CD8-positive, alpha-beta memory T cell (primary cell): ENCODE data around the gene RNF187. TPM values are rescaled to one million over a fixed set of nuclear protein-coding genes. Genes with fewer than 3 reads are reported as not detected.
A peak's percentile ranks its signal among the peaks of the same experiment; 100 is the strongest.

ENCODE experiments used
- CTCF ChIA-PET: fragments of 350-600 bp; sonication (Branson Sonifier 250); formaldehyde crosslinking; loops from one replicate; lab custom pipeline; 2021; ENCODE audit warnings: antibody characterized with exemption; lab: Charles Lee
- POLR2A ChIA-PET: fragments of 350-600 bp; sonication (Branson Sonifier 250); formaldehyde crosslinking; loops from one replicate; lab custom pipeline; 2021; ENCODE audit warnings: antibody characterized with exemption; lab: Charles Lee
- DNase-seq, 5 donors: peaks; one replicate each; pipeline versions ENCODE4 v3.0.0 to v3.0.0-alpha.2; 2020 to 2022; ENCODE audit warnings: mixed read lengths in 1 of 5
- H3K27ac ChIP-seq: one replicate; pipeline ENCODE4 v1.7.0; 2013; ENCODE audit warnings: low read depth, mild to moderate bottlenecking, low read length, moderate library complexity
- H3K27me3 ChIP-seq: 2 replicates; pipeline ENCODE4 v1.7.0; 2013; ENCODE audit warnings: low read length, mild to moderate bottlenecking; ENCODE audit not compliant: insufficient read depth, poor library complexity, severe bottlenecking
- H3K36me3 ChIP-seq: 2 replicates; pipeline ENCODE4 v1.7.0; 2013; ENCODE audit warnings: mild to moderate bottlenecking, low read length, moderate library complexity; ENCODE audit not compliant: insufficient read depth
- H3K4me1 ChIP-seq: 2 replicates; pipeline ENCODE4 v1.7.0; 2013; ENCODE audit warnings: mild to moderate bottlenecking, low read length, moderate library complexity; ENCODE audit not compliant: insufficient read depth
- H3K4me3 ChIP-seq: 2 replicates; pipeline ENCODE4 v1.7.0; 2013; ENCODE audit warnings: mild to moderate bottlenecking, low read length
- H3K9me3 ChIP-seq: 2 replicates; pipeline ENCODE4 v1.7.0; 2013; ENCODE audit warnings: mild to moderate bottlenecking, low read length
- H3K27ac Mint-ChIP-seq, 8 donors: one replicate each; pipeline ENCODE4 v1.8.0; 2020 to 2021; ENCODE audit warnings: mixed read lengths in 8 of 8, mild to moderate bottlenecking in 6 of 8, inconsistent platforms in 3 of 8, moderate library complexity in 3 of 8
- H3K27me3 Mint-ChIP-seq, 2 donors: one replicate each; pipeline ENCODE4 v1.8.0; 2020 to 2021; ENCODE audit warnings: mixed read lengths in 2 of 2, mild to moderate bottlenecking in 1 of 2, moderate library complexity in 1 of 2
- H3K36me3 Mint-ChIP-seq, 3 donors: one replicate each; pipeline ENCODE4 v1.8.0; 2020 to 2021; ENCODE audit warnings: mixed read lengths in 3 of 3, inconsistent platforms in 1 of 3, mild to moderate bottlenecking in 1 of 3
- H3K4me1 Mint-ChIP-seq, 3 donors: one replicate each; pipeline ENCODE4 v1.8.0; 2020 to 2021; ENCODE audit warnings: mixed read lengths in 3 of 3, inconsistent platforms in 1 of 3, mild to moderate bottlenecking in 1 of 3
- H3K4me3 Mint-ChIP-seq, 7 donors: one replicate each; pipeline ENCODE4 v1.8.0; 2020 to 2021; ENCODE audit warnings: mixed read lengths in 7 of 7, mild to moderate bottlenecking in 6 of 7, moderate library complexity in 4 of 7, inconsistent platforms in 2 of 7
- H3K9me3 Mint-ChIP-seq, 5 donors: one replicate each; pipeline ENCODE4 v1.8.0; 2020 to 2022; ENCODE audit warnings: mixed read lengths in 5 of 5, mild to moderate bottlenecking in 3 of 5, moderate library complexity in 2 of 5, inconsistent platforms in 1 of 5
- polyA plus RNA-seq: library from polyadenylated mRNA; unstranded; fragments of 300-500 nt; fragmentation: Illumina TruSeq; gene quantifications from one replicate; pipeline ENCODE4 v1.2.3, GENCODE V29; 2021
- total RNA-seq, 2 experiments: library from RNA; stranded (reverse); gene quantifications; one replicate each; pipeline ENCODE4 v1.2.3, GENCODE V29; 2021

The RNF187 gene
- total and polyA plus RNA-seq, 3 experiments from 2014 or later: 56.7 to 129 (median 128) TPM

DNA sequence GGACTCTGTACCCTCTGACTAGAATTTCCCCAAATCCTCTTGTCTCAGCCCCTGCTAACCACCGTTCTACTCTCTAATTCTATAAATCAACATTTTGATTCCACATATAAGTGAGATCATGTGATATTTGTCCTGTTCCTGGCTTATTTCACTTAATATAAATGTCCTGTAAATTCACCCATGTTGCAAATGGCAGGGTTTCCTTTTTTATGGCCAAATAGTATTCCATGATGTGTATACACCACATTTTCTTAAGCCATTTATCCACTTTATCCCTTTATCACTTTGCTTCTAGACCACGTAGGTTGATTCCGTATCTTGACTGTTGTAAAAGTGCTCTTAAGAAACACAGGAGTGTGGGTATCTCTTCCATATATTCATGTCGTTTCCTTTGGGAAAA, 8.9 kb downstream of the RNF187 start:
- Mint-ChIP-seq H3K9me3 (no peaks in the 10 kb centered on the region), H3K27ac (no peak overlapping the region), H3K4me3 (no peak overlapping the region), H3K4me1 (peaks cover 27 to 43% (median 36%) of the 10 kb centered on the region in 3 donors), H3K27me3 (no peaks in the 10 kb centered on the region), H3K36me3 (peaks cover 0 to 72% (median 13%) of the 10 kb centered on the region in 3 donors)
- DNase-seq: no peak
- ChIA-PET CTCF (no interaction called here), POLR2A (no interaction called here)
- Histone ChIP-seq H3K36me3 (peaks cover 26% of the 10 kb centered on the region), H3K4me1 (peaks cover 9% of the 10 kb centered on the region), H3K27ac (no peak overlapping the region), H3K4me3 (no peak overlapping the region), H3K9me3 (no peaks in the 10 kb centered on the region), H3K27me3 (no peaks in the 10 kb centered on the region)

GRCh38 chr1:228496494-228496893, 9.3 kb downstream of the RNF187 start:
- no peaks in the 10 kb centered on the region for H3K9me3 Mint-ChIP-seq
- no peaks in the 10 kb centered on the region for H3K27me3 Mint-ChIP-seq
- H3K27me3 ChIP-seq: no peaks in the 10 kb centered on the region
- H3K4me1 Mint-ChIP-seq: peaks cover 30 to 46% (median 39%) of the 10 kb centered on the region in 3 donors
- H3K27ac ChIP-seq: no peak overlapping the region
- peaks cover 0 to 70% (median 13%) of the 10 kb centered on the region in 3 donors for H3K36me3 Mint-ChIP-seq
- H3K36me3 ChIP-seq: peaks cover 26% of the 10 kb centered on the region
- no peak overlapping the region for H3K4me3 Mint-ChIP-seq
- H3K4me3 ChIP-seq: no peak overlapping the region
- CTCF ChIA-PET: no interaction called here
- no peaks in the 10 kb centered on the region for H3K9me3 ChIP-seq
- H3K27ac Mint-ChIP-seq: no peak overlapping the region
- peaks cover 13% of the 10 kb centered on the region for H3K4me1 ChIP-seq
- POLR2A ChIA-PET: no interaction called here
- no peak for DNase-seq

DNA sequence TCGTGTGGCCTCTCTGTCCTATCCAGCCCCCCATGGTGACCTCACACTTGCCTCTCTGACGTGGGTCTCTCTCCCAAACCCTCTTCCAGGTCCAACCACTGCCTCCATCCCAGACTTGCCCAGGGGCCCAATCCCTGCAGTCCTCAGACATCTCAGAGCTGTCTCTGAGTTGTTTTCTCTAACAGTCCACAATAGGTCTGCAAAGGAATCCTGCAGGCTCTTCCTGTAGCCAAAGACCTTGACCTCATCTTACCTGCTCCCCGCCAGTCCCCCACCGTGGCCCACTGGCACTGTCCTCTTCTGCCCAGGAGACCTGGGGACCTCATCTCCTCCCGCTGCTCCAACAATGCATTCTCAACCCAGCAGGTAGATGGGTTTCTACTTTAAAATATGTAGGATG, 10.0 kb downstream of the RNF187 start:
- ChIA-PET CTCF (no interaction called here), POLR2A (no interaction called here)
- DNase-seq: no peak
- peaks cover 25 to 45% (median 34%) of the 10 kb centered on the region in 3 donors for H3K4me1 Mint-ChIP-seq
- Histone ChIP-seq H3K27me3 (no peaks in the 10 kb centered on the region), H3K4me1 (peaks cover 14% of the 10 kb centered on the region), H3K36me3 (peaks cover 26% of the 10 kb centered on the region), H3K4me3 (no peak overlapping the region), H3K9me3 (no peaks in the 10 kb centered on the region), H3K27ac (no peak overlapping the region)
- H3K27ac Mint-ChIP-seq: no peak overlapping the region
- peak overlapping the region in 1 of 7 donors; percentile 69 for H3K4me3 Mint-ChIP-seq
- H3K27me3 Mint-ChIP-seq: no peaks in the 10 kb centered on the region
- peaks cover 0 to 63% (median 13%) of the 10 kb centered on the region in 3 donors for H3K36me3 Mint-ChIP-seq
- H3K9me3 Mint-ChIP-seq: no peaks in the 10 kb centered on the region

DNA sequence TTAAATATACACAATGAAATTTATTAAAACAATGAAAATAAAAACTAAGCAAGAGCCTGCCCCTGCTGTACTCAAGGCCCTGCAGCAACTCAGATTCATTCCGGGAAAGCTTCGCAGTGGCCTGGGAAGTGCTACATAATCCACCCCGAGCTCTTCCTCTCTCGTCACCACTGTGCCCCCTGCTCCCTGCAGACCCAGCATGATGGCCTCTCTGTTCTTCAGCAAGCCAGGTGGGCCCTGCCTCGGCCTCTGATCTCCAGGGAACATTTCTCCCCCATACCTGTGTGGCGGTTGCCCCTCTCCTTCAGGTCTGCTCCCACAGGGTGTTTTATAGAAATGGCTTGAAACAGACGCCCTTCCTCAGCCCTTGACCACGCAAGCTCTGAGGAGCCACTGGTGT, 10.6 kb downstream of the RNF187 start:
- H3K9me3 Mint-ChIP-seq: no peaks in the 10 kb centered on the region
- peaks cover 25% of the 10 kb centered on the region for H3K36me3 ChIP-seq
- H3K27ac Mint-ChIP-seq: no peak overlapping the region
- H3K27ac ChIP-seq: no peak overlapping the region
- no peak overlapping the region for H3K4me3 Mint-ChIP-seq
- H3K4me1 ChIP-seq: peaks cover 14% of the 10 kb centered on the region
- H3K9me3 ChIP-seq: no peaks in the 10 kb centered on the region
- no peaks in the 10 kb centered on the region for H3K27me3 Mint-ChIP-seq
- no peaks in the 10 kb centered on the region for H3K27me3 ChIP-seq
- ChIA-PET POLR2A (interaction anchor here (0.6 kb wide), 1 partner anchor 404 kb away, joined by 5 read pairs; no protein-coding TSS in a partner anchor), CTCF (interaction anchor here (0.7 to 1.3 kb wide), 3 partner anchors 17 to 362 kb away, joined by 3 read pairs; no protein-coding TSS in a partner anchor)
- H3K4me3 ChIP-seq: no peak overlapping the region
- peaks cover 0 to 61% (median 12%) of the 10 kb centered on the region in 3 donors for H3K36me3 Mint-ChIP-seq
- peaks cover 25 to 46% (median 34%) of the 10 kb centered on the region in 3 donors for H3K4me1 Mint-ChIP-seq
- DNase-seq: no peak

DNA sequence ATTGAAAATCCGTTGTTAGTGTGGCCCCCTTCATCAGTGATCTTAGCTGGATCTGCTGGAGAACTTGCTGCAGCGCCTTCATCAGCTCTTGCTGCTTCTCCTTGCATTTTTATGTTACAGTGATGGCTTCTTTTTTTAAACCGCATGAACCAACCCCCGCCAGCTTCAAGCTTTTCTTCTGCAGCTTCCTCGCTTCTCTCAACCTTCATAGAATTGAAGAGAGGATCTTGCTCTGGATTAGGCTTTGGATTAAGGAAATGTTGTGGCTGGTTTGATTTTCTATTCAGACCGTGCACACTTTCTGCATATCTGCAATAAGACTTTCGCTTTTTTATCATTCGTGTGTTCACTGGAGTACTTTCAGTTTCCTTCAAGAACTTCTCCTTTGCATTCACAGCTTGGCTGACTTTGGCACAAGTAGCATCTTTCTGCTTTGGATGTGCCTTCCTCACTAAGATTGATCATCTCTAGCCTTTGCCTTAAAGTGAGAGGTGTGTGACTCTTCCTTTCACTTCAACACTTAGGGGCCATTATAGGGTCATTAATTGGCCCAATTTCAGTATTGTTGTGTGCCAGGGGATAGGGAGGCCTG, 13.1 kb downstream of the RNF187 start:
- Mint-ChIP-seq H3K4me3 (peak overlapping the region in 6 of 7 donors; percentile 41 to 83 (median 79)), H3K27me3 (peaks cover 0 to 1% of the 10 kb centered on the region in 2 donors), H3K9me3 (no peaks in the 10 kb centered on the region), H3K36me3 (peaks cover 0 to 38% (median 8%) of the 10 kb centered on the region in 3 donors), H3K4me1 (peaks cover 19 to 38% (median 29%) of the 10 kb centered on the region in 3 donors), H3K27ac (peak overlapping the region in 7 of 8 donors; percentile 4 to 77 (median 39))
- H3K4me1 ChIP-seq: peaks cover 14% of the 10 kb centered on the region
- H3K9me3 ChIP-seq: no peaks in the 10 kb centered on the region
- H3K27me3 ChIP-seq: no peaks in the 10 kb centered on the region
- ChIA-PET POLR2A (interaction anchor here (0.6 kb wide), 1 partner anchor 42 kb away, joined by 6 read pairs; no protein-coding TSS in a partner anchor), CTCF (interaction anchor here (1.2 to 2.7 kb wide), 11 partner anchors 10 to 393 kb away, joined by 3 to 20 read pairs (median 4); partner anchors contain the start of gene RNF187)
- no peak overlapping the region for H3K4me3 ChIP-seq
- H3K27ac ChIP-seq: no peak overlapping the region
- DNase-seq: no peak
- H3K36me3 ChIP-seq: peaks cover 2% of the 10 kb centered on the region

GRCh38 chr1:228500901-228501871, 14.0 kb downstream of the RNF187 start:
- no peaks in the 10 kb centered on the region for H3K27me3 ChIP-seq
- peak overlapping the region; percentile 41 to 84 (median 79) for H3K4me3 Mint-ChIP-seq
- POLR2A ChIA-PET: interaction anchor here (0.7 to 1.1 kb wide), 2 partner anchors 14 to 94 kb away, joined by 3 to 7 read pairs; partner anchors contain the start of genes RNF187 and TRIM11
- peak overlapping the region; percentile 46 for H3K4me3 ChIP-seq
- CTCF ChIA-PET: interaction anchor here (0.7 to 2.7 kb wide), 16 partner anchors 11 to 502 kb away, joined by 3 to 20 read pairs (median 4); partner anchors contain the start of gene RNF187
- H3K36me3 Mint-ChIP-seq: peaks cover 0 to 29% (median 6%) of the 10 kb centered on the region in 3 donors
- DNase-seq: peak; percentile 79 to 90 (median 82)
- peaks cover 14% of the 10 kb centered on the region for H3K4me1 ChIP-seq
- H3K27ac Mint-ChIP-seq: peak overlapping the region; percentile 26 to 86 (median 71)
- no peak overlapping the region for H3K27ac ChIP-seq
- H3K4me1 Mint-ChIP-seq: peaks cover 19 to 38% (median 28%) of the 10 kb centered on the region in 3 donors
- H3K9me3 Mint-ChIP-seq: no peaks in the 10 kb centered on the region
- H3K27me3 Mint-ChIP-seq: peaks cover 0 to 3% of the 10 kb centered on the region in 2 donors
- H3K9me3 ChIP-seq: no peaks in the 10 kb centered on the region
- no peaks in the 10 kb centered on the region for H3K36me3 ChIP-seq

DNA sequence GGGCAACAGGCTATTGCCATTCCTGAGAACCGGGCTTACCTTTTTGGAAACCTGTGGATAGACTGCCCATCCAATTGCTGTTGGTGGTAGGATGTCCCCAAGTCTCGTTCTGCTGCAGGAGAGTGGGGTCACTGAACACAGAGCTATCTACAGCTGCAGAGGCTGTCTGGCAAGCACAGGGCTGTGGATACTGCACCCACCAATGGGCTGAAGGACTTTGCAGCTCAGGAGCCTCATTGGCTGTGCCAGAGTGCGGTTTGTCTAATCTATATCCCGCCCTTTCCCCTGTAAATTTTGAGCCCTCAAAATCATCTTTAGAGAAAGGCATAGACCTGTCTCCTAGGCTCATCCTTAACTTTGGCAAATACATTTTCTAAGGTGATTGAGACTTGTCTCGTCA, 15.3 kb downstream of the RNF187 start:
- Histone ChIP-seq H3K27ac (no peak overlapping the region), H3K4me3 (no peak overlapping the region), H3K36me3 (no peaks in the 10 kb centered on the region), H3K27me3 (no peaks in the 10 kb centered on the region), H3K9me3 (no peaks in the 10 kb centered on the region), H3K4me1 (peaks cover 14% of the 10 kb centered on the region)
- H3K9me3 Mint-ChIP-seq: no peaks in the 10 kb centered on the region
- CTCF ChIA-PET: interaction anchor here (2.3 kb wide), 1 partner anchor 39 kb away, joined by 9 read pairs; no protein-coding TSS in a partner anchor
- DNase-seq: no peak
- peaks cover 0 to 15% (median 4%) of the 10 kb centered on the region in 3 donors for H3K36me3 Mint-ChIP-seq
- POLR2A ChIA-PET: no interaction called here
- H3K27me3 Mint-ChIP-seq: peaks cover 0 to 3% of the 10 kb centered on the region in 2 donors
- H3K4me1 Mint-ChIP-seq: peaks cover 18 to 29% (median 20%) of the 10 kb centered on the region in 3 donors
- no peak overlapping the region for H3K27ac Mint-ChIP-seq
- H3K4me3 Mint-ChIP-seq: no peak overlapping the region
